GM19468 (cell line): ENCODE measurements around the gene CDC42BPA.
"Not testable (repeated sequence)": the region's sequence is repeated elsewhere in the genome, so short reads cannot be mapped to it uniquely, and the experiment has no call there.

ENCODE experiments used
- ATAC-seq: cut with Tn5 transposase; IDR thresholded peaks from one replicate; pipeline ENCODE4 v1.9.1; 2021; ENCODE audit warnings: mild to moderate bottlenecking, moderate library complexity, moderate number of reproducible peaks; ENCODE audit not compliant: unreplicated experiment; ENCODE audit errors: extremely low read depth

Gene CDC42BPA

GRCh38 chr1:227314014-227314848, 4.1 kb downstream of the CDC42BPA start:
- no peak for ATAC-seq

- no peak for ATAC-seq
Measured at GRCh38 chr1:227312361-227313025, 5.8 kb downstream of the CDC42BPA start.

DNA sequence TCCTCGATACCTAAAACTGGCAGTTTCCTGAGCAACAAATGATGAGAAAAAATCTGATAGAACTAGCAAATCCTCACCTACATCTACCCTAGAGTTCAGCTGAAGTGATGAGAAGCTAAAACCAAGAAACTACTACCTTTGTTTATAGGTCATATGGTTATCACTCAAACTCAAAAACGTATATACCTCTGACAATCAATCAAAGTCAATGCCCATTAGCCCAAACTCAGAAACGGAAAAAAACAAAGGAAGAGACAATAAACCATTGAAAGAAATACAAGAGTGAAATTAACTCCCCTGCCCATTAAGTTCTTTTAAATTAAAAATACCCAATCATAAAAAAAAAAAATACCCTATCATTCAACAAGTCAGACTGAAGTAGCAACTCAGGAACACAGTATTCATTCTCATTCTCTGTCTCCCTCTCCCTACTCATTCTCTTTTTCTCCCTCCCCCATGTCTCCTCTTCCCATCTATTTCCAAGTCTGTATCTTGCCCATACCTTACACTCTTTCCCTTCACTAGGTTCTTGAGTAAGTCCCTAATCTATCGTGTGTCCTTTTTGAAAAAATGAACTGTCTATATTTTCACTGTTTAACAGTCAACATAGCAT, 6.8 kb downstream of the CDC42BPA start:
- ATAC-seq: no peak

GRCh38 chr1:227308367-227309336, 9.6 kb downstream of the CDC42BPA start:
- ATAC-seq: no peak

- no peak for ATAC-seq
Measured at GRCh38 chr1:227306689-227307088, 11.6 kb downstream of the CDC42BPA start.

DNA sequence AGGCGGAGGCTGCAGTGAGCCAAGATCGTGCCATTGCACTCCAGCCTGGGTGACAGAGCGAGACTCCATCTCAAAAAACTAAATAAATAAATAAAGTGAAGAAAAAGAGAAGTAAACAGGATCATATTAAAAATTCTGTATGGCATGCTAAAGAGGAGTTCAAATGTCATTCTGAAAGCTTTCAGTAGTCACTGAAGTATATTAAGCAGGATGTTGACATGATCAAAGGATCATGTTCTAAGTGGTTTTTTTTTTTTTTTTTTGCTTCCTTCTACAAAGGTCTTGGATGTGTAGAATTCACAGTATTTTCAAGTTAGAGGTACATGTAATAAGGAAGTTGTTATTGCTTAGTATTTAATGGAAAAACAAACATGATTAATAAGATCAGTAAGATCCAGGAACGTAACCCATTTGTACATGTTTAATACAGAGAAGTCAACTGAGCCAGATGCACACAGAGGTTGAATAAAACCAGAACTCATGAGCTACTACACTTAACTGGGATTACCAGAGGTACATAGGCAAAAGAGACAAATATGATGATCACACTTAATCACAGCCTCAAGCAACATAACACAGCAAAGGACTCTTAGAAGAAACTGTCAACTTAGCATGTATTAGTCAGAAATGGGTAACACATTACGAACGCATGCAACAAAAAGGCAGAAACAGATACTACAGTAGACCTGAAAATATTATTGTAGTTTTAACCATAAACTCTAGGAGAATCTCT, 12.2 kb downstream of the CDC42BPA start:
- ATAC-seq: no peak

- ATAC-seq: no peak
Measured at GRCh38 chr1:227304665-227305064, 13.6 kb downstream of the CDC42BPA start.

DNA sequence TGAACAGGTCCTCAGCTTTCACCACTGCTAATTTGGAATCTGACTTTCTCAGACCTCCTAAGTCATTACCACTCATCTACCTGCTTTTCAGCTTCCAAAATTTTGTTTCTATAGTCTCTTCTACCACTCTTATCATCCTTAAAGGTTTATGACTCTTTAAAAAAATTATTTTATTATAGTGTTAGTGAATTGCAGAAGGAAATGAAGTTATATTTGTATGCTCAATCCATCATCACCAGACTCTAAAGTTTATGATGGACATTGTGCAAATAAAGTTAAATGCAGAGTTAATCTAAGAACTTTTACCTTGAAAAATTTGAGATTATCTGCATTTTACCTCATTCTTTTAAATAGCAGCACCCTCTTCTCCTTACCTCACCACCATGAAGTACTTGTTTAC, 14.6 kb downstream of the CDC42BPA start:
- no peak for ATAC-seq

- ATAC-seq: no peak
Measured at GRCh38 chr1:227300682-227301081, 17.6 kb downstream of the CDC42BPA start.

DNA sequence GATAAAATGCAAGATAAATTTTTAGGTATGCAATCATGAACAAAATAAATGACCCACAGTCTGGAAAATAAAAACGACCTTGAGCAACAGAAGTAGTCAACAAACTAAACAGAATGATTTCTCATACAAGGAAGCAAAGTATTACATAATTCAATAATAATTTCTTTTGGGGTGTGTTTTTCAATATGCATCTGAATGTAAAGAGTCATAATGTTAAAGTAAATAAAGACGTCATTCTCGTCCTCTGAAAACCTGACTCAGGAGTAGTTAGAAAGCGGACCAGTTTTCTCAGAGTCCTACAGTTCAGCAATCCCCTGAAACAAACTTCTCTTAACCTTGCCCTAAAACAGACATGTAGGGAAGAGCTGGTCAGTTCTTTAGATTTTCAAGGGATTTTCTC, 18.6 kb downstream of the CDC42BPA start:
- ATAC-seq: no peak

- ATAC-seq: no peak
Measured at GRCh38 chr1:227299241-227299627, 19.1 kb downstream of the CDC42BPA start.

DNA sequence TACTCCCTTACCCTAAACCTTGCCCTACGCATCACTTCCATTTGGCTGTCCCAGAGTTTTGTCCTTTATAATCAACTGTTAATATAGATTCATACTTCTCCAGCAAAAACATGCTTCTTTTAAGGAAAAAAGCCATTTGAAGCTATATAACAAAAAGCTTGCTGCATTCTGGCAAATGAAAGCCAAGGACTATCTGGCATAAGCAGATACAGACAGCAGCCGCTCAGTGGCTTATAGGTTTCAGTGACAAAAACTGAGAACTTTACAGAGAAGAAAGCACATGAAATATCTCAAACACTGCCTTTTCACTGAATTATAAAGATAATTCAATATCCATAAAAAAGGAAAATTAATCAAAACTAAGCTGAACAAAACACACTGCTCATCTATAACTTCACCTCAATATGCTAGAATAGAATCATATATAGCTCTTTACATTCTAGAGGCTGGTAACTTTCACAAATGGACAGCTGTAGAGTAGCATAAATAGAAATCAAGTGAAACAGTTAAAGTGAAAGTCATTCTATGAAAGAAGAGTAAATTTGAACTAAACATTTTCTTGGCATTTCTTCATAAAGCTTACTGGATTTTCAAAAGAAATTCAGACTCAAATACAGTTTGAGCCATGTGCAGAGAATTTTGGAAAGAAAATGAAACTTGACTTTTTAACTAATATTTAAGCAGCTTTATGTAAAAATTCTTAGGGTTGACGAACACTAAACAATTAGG, 19.6 kb downstream of the CDC42BPA start:
- no peak for ATAC-seq

- no peak for ATAC-seq
Measured at GRCh38 chr1:227297073-227297793, 21.1 kb downstream of the CDC42BPA start.

- ATAC-seq: no peak
Measured at GRCh38 chr1:227295609-227296008, 22.7 kb downstream of the CDC42BPA start.

- ATAC-seq: no peak
Measured at GRCh38 chr1:227285745-227286144, 32.5 kb downstream of the CDC42BPA start.

- ATAC-seq: no peak
Measured at GRCh38 chr1:227281371-227281770, 36.9 kb downstream of the CDC42BPA start.

DNA sequence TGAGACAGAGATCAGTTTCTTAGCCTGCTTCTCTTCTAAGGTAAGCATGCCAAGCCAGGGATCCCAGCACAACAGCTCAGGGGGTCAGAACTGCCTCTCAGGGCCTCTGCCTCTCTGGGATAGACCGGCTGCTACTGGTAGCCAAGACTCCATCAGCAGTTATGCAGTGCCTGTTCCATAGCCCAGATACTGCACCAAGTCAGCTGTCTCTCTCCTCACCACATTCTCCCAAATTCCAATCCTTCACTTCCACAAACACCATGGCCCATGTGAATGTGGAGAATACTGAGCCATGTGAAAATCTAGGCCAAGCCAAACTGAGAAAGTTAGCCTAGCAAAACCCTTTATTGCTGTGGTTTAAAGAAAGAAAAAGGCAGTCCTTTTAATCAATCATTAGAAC, 37.5 kb downstream of the CDC42BPA start:
- no peak for ATAC-seq

DNA sequence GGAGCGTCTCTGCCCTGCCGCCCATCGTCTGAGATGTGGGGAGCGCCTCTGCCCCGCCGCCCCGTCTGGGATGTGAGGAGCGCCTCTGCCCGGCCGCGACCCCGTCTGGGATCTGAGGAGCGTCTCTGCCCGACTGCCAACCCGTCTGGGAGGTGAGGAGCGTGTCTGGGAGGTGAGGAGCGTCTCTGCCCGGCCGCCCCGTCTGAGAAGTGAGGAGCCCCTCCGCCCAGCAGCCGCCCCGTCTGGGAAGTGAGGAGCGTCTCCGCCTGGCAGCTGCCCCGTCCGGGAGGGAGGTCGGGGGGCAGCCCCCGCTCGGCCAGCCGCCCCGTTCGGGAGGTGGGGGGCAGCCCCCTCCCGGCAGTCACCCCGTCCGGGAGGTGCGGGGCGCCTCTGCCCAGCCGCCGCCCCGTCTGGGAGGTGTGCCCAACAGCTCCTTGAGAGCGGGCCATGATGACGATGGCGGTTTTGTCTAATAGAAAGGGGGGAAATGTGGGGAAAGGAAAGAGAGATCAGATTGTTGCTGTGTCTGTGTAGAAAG, 42.1 kb downstream of the CDC42BPA start:
- not testable (repeated sequence) for ATAC-seq
